Measurements from ENCODE around the gene GAL3ST3.
"Not testable (repeated sequence)": the region's sequence is repeated elsewhere in the genome, so short reads cannot be mapped to it uniquely, and the experiment has no call there.

Gene GAL3ST3

GRCh38 chr11:66048547-66049323, at the start of gene GAL3ST3:
Gene GAL3ST3, minus strand, starts transcription at chr11:66049161. Its CDS starts 3,746 bp downstream, at chr11:66045415.
- no peak for DNase-seq

GRCh38 chr11:66092125-66092524, 43.2 kb upstream of the GAL3ST3 start:
- not testable (repeated sequence) for DNase-seq

GRCh38 chr11:66090288-66090687, 41.3 kb upstream of the GAL3ST3 start:
- no peak for DNase-seq

GRCh38 chr11:66089067-66089466, 40.1 kb upstream of the GAL3ST3 start:
- no peak for DNase-seq

- DNase-seq, result no peak
These were observed 38.4 kb upstream of the GAL3ST3 start for GRCh38 chr11:66087148-66087908.

GRCh38 chr11:66084821-66085475, 36.0 kb upstream of the GAL3ST3 start:
- DNase-seq, result no peak

- no peak for DNase-seq
These were observed 34.8 kb upstream of the GAL3ST3 start for GRCh38 chr11:66083767-66084166.

GRCh38 chr11:66082946-66083698, 34.2 kb upstream of the GAL3ST3 start:
- peak; percentile 65 for DNase-seq

GRCh38 chr11:66081505-66081904, 32.5 kb upstream of the GAL3ST3 start:
- no peak for DNase-seq

- DNase-seq, result no peak
These were observed 31.3 kb upstream of the GAL3ST3 start for GRCh38 chr11:66080055-66080817.

- not testable (repeated sequence) for DNase-seq
These were observed 30.0 kb upstream of the GAL3ST3 start for GRCh38 chr11:66078949-66079348.

- no peak for DNase-seq
These were observed 29.0 kb upstream of the GAL3ST3 start for GRCh38 chr11:66077927-66078326.

GRCh38 chr11:66076561-66076960, 27.6 kb upstream of the GAL3ST3 start:
- no peak for DNase-seq

- no peak for DNase-seq
These were observed 26.3 kb upstream of the GAL3ST3 start for GRCh38 chr11:66075273-66075672.

GRCh38 chr11:66073669-66074068, 24.7 kb upstream of the GAL3ST3 start:
- no peak for DNase-seq

- DNase-seq, result no peak
These were observed 23.6 kb upstream of the GAL3ST3 start for GRCh38 chr11:66072518-66072917.

- no peak for DNase-seq
These were observed 23.1 kb upstream of the GAL3ST3 start for GRCh38 chr11:66072081-66072480.

- no peak for DNase-seq
These were observed 22.4 kb upstream of the GAL3ST3 start for GRCh38 chr11:66071381-66071801.

GRCh38 chr11:66070604-66071380, 21.8 kb upstream of the GAL3ST3 start:
- DNase-seq, result no peak

- no peak for DNase-seq
These were observed 21.0 kb upstream of the GAL3ST3 start, which contains the start of gene PACS1 for GRCh38 chr11:66069715-66070603. Gene PACS1, plus strand, starts transcription at chr11:66070272. Its CDS starts 215 bp downstream, at chr11:66070487.
